ENCODE results near the gene TUBA8.
"Not testable (repeated sequence)": the region's sequence is repeated elsewhere in the genome, so short reads cannot be mapped to it uniquely, and the experiment has no call there.

Gene TUBA8

DNA sequence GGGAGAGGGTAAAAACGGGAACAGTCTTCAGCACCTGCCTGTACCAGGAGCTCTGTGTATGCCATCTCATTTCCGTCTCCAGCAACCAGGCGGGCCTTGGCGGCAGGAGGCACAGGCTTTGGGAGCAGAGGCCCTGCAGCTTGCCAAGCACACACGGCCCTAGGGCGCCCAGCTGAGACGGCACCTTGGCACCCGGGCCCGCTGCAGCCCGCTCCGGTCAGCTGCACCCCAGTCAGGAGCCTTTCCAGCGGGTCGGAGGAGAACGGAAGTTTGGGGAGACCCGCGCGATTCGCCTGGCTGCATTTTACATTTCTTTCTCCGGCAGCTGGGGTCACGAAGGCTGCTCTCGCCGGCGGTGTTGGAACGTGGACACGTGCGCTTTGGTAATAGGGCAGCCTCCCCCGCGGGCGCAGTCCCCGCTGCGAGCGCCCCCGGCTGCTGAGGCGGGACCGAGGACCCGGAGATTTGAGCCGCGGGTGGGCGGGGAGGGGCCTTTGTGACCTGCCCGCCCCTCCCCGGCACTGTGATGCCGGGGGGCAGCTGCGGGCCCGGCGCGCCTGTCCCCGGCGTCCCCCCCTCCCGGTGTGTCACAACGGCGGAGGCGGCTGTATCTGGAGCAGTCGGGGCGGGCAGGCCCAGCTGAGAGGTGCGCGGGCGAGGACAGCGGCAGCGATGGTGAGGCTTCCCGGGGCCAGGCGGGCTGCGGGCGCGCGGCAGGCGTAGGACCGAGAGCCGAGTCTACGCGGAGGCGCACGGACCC lies at the start of gene TUBA8:
Gene TUBA8, plus strand, starts transcription at position 616 of the 760 bp plus-strand sequence. Its CDS starts 57 bp downstream, at position 673.
- peak; percentile 56 for DNase-seq

DNA sequence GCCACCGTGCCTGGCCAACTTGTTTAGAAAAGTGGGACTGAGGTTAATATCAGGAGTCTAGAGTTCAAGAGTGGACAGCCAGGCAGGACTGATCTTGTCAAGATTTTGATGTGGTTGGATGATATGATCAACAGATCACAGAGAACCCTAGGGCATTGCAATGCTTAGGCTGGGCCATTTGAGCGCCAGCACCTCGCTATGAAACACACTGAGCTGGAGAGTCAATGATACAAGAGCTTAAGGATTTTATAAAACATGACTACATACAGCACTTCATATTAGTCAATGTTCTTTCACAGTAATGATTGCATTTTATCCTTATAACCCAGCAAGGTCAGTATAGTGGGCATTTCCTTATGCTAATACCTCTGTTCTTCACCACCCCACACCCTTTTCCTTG lies 48.2 kb upstream of the TUBA8 start:
- DNase-seq, result no peak

DNA sequence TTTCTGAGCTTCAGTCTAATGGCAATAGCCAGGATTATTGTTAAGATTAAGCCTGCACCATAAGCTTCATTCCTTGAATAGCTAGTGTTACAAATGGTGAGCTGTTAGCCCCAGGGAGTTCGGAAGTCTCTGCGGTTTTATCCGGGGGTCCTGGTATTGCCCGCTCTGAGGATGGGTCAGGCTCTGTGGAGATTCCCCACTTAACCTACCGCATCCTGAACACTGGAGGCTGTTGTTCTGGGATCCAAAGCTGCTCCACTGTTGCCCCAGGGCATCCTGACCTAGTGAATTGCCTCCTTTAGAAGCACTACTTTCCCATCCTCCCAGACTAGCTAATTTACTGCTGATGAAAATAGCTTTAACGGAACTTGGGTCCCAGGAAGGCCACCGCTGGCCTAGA lies 47.3 kb upstream of the TUBA8 start:
- peak; percentile 99 for DNase-seq

DNA sequence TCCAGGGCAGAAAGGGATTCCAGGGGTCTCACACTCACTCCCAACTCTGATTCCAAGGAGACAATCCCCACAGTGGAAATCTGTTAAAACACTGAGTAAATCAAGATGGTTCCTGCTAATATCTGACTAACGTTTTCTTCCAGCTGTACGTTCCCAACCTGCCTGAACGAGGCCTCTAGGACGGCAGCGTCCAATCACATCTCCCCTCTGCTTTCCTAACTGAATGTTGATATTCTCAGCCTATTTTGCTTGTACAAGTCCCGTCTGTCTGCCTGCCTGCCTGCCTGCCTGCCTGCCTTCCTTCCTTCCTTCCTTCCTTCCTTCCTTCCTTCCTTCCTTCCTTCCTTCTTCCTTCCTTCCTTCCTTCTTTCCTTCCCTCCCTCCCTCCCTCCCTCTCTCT lies 46.9 kb upstream of the TUBA8 start:
- not testable (repeated sequence) for DNase-seq

DNA sequence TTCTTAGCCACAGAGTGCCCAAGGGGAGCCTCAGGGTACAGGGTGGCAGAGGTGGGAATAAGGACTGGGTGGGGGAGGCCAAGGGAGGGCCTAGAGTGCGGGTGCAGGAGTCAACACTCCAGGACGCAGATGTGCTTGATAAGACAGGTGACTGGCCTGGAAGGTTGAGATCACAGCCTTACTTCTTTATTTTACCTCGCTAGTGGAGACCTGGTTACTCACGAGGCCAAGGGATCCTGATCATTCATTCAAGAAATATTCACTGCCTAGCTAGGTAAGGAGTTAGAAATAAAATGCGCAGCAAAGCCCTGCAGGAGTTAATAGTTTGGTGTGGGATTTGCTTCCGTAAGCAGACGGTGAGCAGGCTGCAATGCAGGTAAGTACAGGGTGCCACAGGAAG lies 46.0 kb upstream of the TUBA8 start:
- no peak for DNase-seq

DNA sequence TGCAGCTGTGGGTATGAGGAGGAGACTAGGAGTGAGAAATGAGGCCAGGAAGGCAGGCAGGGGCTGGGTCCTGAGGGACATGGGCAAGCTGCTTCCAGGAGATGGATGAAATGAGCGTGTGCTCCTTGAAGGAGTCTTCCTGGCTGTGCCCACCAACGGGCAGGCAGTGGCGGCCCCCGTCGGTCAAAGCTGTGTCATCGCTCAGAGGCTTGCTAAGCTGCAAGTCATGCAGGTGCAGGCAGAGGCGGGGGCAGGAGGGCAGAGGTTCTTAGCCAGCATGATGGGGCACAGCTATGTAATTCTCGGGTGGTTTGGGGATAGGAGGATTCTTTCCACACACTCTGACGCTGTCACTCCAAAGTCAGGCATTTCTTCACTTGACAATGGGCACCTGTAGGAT lies 45.4 kb upstream of the TUBA8 start:
- DNase-seq, result no peak

DNA sequence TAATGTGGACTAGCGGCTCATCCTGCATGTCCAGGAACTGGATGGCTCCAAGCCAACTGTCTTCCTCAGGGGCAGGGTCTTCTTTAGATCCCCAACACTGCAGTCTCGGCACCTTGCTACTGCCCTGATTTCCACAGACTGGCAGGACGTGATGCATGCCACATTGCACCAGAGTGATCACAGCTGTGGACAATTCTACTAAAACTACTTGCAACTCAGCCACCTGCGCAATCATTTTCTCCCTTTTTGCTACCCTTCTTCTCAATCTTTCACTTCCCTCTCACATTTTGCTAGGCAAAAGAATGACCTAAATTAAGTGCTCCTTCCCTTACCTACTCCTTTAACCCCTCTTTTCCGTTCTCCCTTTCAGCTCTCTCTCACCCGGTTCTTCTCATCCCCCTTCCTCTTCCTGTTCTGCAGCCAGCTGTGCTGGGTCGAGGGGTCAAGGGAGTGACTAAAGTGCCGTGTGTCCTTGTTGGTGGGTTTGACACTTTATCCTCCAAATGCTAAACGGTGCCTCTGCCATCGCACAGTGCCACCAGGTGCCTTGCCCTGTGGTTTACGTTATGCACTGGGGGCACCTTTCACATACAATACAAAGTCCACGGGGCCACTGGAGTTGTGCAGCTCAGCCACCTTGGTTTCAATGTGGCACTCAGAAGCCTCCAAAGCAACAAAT lies 44.3 kb upstream of the TUBA8 start:
- no peak for DNase-seq

DNA sequence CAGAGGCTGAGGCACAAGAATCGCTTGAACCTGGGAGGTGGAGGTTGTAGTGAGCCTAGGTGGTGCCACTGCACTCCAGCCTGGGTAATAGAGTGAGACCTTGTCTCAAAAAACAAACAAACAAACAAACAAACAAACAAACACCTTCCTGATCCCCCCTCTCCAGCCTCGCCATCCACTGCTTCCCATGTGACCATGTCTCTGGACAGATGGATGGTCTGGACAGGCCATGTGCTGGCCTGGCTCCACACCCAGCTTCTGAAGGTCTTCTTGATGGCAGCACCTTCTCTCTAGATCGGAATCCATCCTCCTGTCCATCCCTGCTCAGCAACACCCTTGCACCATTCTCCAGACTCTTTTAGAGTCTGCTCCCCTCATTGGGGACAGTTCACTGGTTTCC lies 43.5 kb upstream of the TUBA8 start:
- DNase-seq, result no peak

DNA sequence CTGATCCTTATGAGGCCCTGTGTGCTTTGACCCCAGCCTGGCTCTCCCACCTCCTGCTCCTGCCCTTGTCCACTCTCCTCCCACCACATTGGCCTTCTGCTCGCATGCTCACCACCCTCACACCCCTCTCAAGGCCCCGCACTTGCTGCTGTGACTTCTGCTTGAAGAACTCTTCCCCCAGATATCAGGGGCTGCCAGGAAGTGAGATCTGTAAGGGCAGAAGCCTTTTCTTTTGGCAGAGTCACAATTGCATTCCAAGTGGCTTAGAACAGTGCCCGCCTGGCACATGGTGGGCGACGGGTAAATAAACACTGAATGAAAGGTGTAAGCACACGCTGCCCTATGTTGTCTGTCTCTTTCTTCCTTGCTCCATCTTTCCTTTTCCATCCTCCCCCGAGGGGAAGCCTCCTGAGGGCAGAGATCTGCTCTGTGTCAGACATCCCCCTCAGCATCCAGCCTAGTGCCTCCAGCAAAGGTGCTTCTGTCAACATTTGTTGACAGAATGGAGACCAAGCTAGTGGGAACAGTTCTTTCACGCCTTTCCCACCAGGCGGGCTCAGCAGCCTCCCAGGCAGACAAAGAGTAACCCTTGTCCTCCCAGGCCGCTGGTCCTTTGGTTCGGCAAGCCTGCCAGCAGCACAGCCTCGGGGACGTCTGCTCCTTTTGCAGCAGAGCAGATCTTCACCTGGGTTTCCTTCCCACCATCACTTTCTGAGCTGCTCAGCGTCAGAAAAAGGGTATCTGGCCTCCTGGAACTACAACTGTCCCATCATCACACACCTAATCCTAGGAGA lies 42.9 kb upstream of the TUBA8 start:
- no peak for DNase-seq

DNA sequence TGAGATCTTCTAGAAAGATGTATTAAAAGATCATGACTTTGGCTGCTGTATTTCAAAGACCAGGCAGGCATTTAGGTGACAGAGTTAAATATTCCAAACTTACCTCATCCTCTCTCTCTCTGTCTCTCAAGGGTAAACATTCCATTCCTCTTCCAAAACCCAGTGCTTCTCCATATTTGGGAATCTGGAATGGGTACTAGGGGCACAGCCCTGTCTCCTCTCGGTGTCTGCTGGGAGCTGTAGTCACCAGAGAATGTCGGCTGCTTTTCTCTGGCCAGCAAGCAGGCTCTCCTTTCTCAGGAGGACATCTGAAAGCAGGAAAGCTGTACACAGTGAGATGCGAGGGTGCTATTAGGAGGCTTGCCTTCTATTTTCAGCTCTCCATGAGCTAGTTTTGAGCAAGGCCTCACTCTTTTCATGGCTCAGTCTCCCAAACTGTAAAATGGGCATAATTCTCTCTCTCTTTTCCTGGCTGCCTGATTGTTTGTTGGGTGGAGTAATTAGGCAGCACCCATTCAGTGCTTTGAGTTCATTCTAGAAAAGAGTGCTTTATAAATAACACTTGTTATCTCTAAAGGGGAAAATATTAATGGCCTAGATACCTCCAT lies 42.1 kb upstream of the TUBA8 start:
- peak; percentile 70 for DNase-seq

DNA sequence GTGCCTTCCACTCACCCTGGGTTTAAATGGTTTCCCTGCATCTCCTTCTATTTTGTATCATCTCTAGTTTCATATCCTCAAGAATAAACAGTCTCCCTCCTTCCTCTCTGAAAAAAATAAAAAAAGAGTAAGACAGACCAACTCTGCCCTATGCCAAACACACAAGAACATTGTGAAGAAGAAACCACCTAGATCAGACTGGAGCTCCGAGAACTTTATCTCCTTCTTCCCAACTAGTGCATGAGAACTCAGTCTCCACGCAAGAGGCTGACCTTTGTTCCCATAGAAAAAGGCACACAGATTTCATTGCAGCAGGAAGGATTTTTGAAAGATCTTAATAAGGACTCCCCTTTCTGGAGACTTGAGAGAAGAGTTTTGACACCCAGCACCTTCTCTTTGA lies 41.6 kb upstream of the TUBA8 start:
- DNase-seq, result no peak

DNA sequence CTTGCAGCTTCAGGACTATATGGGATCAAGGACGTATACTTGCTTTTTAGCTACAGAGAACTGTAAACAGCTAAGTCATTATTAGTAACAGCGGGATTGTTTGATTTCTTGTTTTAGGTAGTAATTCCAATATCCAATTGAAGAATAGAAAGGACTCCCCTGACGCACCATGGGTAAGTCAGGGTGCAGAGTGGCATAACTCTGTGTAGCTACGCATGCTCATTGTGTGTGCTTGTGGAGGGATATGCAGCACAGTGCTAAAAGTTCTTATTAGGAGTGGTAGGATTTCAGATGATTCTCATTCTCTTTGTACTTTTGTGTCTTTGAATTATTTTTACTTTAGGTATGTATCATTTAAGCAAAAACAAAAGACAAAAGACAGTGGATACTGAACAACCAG lies 40.6 kb upstream of the TUBA8 start:
- no peak for DNase-seq

DNA sequence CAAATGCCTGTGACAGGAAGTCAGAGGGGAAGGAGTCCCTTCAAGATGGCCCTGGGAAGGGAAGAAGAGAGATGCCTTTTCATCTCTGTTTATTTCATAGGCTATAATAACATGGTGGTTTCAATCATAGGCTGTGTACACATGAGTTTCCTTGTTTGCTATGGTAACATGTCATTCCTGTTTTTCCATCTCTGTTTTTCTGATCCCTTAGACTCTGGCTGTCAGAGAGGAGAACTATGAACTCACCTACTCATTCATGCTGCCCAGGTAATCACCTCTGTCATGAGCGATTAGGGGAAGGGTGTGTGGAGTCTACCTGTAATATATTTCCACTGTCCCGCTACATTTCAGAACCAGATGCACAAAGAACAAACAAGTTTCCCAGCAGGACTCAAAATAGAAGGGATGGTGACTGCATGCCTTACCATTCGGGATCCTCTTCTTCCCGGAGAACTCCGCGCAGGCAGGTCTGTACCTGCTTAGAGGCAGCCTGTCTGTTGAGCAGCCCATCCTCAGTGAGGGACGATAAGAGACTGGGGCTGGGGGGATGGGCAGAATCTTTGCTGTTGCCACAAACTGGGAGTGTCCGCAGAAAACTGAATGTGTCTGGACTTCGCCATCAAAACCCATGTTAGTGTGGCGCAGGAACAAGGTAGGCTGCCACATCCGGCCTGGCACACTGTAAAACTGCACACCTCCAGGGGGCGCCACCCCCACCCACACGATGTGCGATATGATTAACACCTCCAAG lies 39.9 kb upstream of the TUBA8 start:
- DNase-seq, result no peak

DNA sequence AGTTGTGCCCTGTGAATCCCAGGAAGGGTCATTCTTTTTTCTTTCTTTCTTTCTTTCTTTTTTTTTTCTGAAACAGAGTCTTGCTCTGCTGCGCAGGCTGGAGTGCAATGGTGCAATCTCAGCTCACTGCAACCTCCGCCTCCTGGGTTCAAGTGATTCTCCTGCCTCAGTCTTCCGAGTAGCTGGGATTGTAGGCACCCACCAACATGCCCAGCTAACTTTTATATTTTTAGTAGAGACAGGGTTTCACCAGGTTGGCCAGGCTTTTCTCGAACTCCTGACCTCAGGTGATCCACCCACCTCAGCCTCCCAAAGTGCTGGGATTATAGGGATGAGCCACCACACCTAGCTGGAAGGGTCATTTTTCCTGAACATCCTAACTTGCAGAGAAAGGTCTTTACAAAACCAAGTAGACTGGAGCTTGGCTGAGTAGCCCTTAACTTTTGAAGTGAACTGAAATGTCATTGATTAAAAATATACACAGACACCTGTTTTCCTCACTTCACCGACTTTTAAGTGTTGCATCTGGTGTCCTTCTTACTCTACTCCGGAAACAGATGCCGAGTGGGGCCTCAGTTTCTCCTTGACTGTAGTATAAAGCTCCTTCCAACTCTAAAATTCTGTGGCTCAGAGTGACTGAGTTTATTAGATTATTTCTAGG lies 39.2 kb upstream of the TUBA8 start:
- not testable (repeated sequence) for DNase-seq

DNA sequence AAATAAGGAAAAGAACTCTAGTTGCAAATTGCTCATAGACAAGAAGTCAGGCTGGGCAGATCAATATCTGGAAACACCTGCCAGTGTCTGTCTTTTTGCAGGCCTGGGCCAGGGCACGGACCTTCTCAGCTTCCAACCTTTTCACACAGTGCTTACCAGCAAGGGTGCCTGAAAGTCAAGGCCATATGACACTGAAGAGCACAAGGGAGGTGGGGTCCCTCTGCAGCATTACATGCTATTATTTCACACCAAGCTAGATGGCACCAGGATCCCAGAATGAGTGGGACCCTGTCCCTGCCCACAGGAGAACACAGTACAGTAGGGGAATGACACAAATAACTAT lies 38.7 kb upstream of the TUBA8 start:
- no peak for DNase-seq

DNA sequence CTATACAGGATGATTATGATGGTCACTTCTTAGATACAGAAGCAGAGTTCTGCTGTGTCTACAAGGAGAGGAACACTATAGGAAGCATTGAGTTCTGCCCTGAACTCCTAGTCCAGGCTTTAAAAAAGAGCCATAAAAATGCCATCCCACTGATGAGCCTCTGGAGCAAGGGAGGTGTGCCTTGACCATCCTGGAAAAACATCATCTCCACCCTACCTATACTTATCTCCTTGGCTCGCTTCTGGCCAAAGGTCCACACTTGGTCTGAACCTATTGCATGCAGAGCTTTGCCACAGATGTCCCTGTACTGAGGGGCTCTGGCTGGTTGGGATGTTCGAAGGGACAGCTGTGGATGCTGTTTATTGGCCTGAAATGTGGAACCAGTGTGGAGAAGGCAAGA lies 37.1 kb upstream of the TUBA8 start:
- no peak for DNase-seq

DNA sequence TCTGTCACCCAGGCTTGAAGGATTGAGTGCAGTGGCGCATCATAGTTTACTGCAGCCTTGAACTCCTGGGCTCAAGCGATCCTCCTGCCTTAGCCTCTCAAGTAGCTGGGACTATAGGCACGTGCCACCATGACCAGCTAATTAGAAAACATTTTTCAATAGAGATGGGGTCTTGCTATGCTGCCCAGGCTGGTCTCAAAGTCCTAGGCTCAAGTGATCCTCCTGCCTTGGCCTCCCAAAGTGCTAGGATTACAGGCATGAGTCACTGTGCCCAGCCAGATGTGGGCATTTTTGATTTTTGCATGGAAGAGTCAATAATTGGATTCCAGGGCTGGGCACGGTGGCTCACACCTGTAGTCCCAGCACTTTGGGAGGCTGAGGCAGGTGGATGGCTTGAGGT lies 36.7 kb upstream of the TUBA8 start:
- not testable (repeated sequence) for DNase-seq

DNA sequence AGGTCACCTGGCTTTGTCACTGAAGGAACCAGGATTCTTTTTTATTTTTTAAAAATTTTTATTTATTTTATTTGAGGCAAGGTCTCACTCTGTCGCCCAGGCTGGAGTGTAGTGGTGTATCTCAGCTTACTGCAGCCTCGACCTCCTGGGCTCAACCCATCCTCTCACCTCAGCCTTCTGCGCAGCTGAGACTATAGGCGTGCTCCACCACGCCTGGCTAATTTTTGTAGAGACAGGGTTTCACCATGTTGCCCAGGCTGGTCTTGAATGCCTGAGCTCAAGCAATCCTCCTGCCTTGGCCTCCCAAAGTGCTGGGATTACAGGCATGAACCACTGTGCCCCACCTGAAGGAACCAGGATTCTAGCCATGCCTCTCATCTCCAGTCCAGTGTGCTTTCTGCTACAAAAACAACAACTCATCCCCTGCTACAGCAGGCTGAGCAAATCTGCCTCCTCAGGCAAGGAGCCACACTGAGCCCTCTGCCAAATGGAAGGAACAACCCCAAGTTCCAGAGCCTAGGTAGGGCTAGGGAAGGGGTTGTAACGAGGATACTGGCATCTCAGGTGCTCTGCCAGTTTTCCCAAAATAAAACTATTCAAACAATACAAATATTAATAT lies 35.4 kb upstream of the TUBA8 start:
- DNase-seq, result no peak

DNA sequence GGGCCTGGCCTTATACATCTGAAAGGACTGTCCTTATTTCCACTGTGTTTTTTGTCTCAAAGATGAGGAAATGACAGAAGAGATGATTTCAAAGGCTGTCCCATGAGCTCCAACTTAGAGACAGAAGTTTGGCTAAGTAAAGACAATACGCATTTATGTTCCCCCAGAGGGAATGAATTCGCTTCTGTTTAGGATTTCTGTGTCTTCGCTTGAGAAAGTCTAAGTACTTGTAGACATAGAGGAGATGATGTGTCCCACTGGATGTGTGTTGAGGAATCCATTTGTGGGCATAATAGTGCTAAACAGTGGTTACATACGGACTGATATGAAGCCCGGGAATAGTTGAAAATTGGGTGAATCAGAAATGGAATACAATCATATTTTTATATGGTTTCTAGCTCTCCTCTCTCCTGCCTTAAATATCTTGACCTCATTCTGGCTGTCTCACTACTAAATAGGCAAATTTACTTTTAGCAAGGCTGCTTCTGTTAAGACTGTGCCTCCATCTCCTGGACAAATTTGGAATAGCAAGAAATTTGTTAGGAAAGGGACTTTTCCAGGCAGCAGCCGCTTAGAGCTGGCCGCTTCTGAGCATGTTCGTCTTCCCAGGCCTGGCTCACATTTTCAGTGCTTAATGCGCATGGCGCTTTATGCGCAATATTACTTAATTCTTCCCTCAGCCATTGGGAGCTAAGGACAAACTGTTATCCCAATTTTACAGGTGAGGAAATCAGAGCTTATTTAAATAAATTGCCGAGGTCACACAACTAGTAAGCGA lies 34.7 kb upstream of the TUBA8 start:
- peak; percentile 91 for DNase-seq

DNA sequence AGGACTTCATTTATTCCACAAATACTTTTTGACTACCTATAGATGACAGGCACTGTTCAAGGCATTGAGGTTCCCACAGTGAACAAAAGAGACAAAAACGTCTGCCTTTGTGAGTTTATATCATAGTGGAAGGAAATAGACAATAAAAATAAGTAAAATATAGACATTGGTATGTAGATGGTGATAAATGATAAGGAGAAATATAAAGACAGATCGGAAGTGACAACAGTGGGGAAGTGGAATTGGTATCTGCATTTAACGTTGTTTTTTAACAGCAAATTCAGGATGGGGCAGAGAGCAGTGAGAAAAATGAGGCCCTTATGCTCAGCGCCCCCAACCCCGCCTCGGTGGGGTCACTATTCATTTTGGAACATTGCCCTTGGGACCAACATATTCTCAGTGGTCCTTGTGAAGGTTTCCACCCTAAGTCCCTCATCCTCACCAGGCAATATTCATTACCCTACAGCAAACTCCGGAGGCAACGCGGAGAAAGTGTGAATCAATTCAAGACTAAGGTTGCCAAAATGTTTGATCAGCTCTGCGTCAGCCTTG lies 33.4 kb upstream of the TUBA8 start:
- DNase-seq, result no peak
